Nephron (organoid): ENCODE measurements around the gene LCN9.

Source experiments
- H3K27ac Mint-ChIP-seq, 3 experiments: 2 replicates each; pipeline ENCODE4 v1.8.0; 2020; ENCODE audit warnings: mixed read lengths in 3 of 3, mild to moderate bottlenecking in 2 of 3, moderate library complexity in 1 of 3
- H3K27me3 Mint-ChIP-seq: 2 replicates; pipeline ENCODE4 v1.8.0; 2021; ENCODE audit warnings: low read depth, mild to moderate bottlenecking, moderate library complexity, mixed read lengths
- H3K36me3 Mint-ChIP-seq: 2 replicates; pipeline ENCODE4 v1.8.0; 2020; ENCODE audit warnings: low read depth, mixed read lengths
- H3K4me1 Mint-ChIP-seq: 2 replicates; pipeline ENCODE4 v1.8.0; 2020; ENCODE audit warnings: mixed read lengths
- H3K4me3 Mint-ChIP-seq, 3 experiments: 2 replicates each; pipeline ENCODE4 v1.8.0; 2020; ENCODE audit warnings: mild to moderate bottlenecking in 3 of 3, mixed read lengths in 3 of 3, moderate library complexity in 2 of 3
- H3K9me3 Mint-ChIP-seq: 2 replicates; pipeline ENCODE4 v1.8.0; 2020; ENCODE audit warnings: mixed read lengths
- TF ChIP-seq, protein P1 (sequence below), 3 experiments: fragments of 200-600 bp; sonication (generic); IDR thresholded peaks; one replicate each; pipeline ENCODE4 v1.5.0; 2021; ENCODE audit warnings: antibody characterized with exemption in 3 of 3; ENCODE audit not compliant: unreplicated experiment in 3 of 3

LCN9 gene

DNA sequence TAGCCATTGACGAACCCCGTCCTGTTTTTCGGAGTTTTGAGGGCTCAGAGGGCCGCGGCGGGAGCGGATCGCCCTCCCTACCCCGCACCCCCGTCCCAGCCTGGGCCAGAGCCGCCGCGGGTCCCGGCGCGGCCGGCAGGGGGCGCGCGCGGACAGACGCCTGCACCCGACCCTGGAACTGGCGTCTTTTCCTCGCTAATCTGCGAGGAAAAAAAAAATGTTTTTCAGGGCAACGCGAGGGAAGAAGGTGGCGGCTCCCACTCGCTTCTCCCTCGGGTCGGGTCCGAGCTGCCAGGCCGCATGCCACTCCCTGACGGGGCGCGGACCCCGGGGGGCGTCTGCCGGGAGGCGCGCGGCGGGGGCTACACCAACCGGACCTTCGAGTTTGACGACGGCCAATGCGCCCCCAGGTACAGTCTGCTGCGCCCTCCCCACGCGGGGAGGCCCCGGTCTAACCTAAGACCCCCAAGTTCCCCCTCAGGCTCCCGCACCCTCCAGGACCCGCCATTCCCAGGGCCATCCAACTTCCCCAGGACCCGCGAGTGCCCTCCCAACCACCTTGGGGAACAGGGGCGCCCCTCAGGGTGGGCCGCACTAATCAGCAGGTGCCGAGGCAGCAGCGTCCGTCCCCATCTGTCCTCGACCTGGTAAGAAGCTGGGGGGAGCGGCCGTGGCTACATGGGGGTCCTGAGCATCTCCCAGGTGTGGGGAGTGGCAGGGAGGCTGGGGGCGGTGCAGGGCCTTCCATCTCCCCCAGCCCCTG, 39.0 kb downstream of the LCN9 start, which contains the start of gene KCNT1:
Gene KCNT1 (plus strand): TSS at position 227 of the 763 bp plus-strand sequence. CDS start 74 bp downstream, at position 301.
- peak within 1 kb of the TSS in 1 of 3 experiments; percentile 19 for H3K4me3 Mint-ChIP-seq
- peaks cover 5% of the 10 kb centered on the region for H3K4me1 Mint-ChIP-seq
- H3K27ac Mint-ChIP-seq, result no peak within 1 kb of the TSS

DNA sequence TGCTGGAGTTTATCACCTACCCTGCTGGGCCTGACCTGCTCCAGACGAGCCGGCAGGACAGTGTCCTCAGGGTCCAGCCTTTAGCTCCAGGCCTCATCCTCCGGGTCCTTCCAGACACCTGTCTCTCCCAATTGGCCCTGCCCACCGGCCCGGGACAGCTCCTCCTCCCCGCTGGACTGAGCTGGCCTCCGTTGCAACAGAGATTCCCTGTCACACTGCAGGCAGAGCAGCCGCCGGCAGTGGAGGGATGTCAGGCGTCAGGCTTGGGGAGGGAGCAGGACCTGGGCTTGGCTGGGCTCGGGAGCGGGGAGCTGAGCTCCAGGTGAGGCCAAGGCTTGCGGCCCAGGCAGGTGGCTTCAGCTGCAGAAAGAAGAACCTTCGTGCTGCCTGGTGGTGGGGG, 40.6 kb downstream of the LCN9 start:
- Mint-ChIP-seq H3K36me3 (no peaks in the 10 kb centered on the region), H3K27ac (no peak overlapping the region)

More for the DNA sequence above, 39.0 kb downstream of the LCN9 start, which contains the start of gene KCNT1:
- no peaks in the 10 kb centered on the region for H3K36me3 Mint-ChIP-seq
- no peaks in the 10 kb centered on the region for H3K9me3 Mint-ChIP-seq
- peaks cover 23% of the 10 kb centered on the region for H3K27me3 Mint-ChIP-seq
- TF ChIP-seq, protein P1, sequence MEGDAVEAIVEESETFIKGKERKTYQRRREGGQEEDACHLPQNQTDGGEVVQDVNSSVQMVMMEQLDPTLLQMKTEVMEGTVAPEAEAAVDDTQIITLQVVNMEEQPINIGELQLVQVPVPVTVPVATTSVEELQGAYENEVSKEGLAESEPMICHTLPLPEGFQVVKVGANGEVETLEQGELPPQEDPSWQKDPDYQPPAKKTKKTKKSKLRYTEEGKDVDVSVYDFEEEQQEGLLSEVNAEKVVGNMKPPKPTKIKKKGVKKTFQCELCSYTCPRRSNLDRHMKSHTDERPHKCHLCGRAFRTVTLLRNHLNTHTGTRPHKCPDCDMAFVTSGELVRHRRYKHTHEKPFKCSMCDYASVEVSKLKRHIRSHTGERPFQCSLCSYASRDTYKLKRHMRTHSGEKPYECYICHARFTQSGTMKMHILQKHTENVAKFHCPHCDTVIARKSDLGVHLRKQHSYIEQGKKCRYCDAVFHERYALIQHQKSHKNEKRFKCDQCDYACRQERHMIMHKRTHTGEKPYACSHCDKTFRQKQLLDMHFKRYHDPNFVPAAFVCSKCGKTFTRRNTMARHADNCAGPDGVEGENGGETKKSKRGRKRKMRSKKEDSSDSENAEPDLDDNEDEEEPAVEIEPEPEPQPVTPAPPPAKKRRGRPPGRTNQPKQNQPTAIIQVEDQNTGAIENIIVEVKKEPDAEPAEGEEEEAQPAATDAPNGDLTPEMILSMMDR (IDR thresholded peaks at IDR 0.05; ENCODE audit: unreplicated experiment in 3 of 3), result peak; percentile 96 to 98 (median 98)

DNA sequence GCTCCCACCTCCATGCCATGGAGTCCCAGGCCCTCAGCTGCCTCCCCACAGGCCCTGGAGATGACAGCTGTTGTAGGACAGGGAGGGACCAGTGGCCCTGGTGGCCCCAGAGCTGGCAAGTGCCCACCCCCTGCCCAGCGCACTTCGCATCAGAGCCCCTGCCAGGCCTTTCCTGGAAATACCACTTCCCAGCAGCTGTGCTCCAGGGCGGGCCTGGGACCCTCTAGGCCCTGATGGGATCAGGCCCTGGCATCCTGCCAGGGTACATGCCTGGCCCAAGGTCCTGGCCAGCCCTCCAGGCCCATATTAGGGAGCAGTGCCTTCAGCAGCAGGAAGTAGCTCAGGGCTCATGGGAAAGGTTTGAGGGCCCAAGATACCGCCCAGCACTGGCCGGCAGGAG, 41.4 kb downstream of the LCN9 start:
- H3K27me3 Mint-ChIP-seq, result peaks cover 35% of the 10 kb centered on the region
- H3K36me3 Mint-ChIP-seq, result no peaks in the 10 kb centered on the region

More for the DNA sequence above, 40.6 kb downstream of the LCN9 start:
- TF ChIP-seq, protein P1 (IDR thresholded peaks at IDR 0.05; ENCODE audit: unreplicated experiment in 3 of 3), result no peak
- H3K27me3 Mint-ChIP-seq, result peaks cover 28% of the 10 kb centered on the region
- peaks cover 15% of the 10 kb centered on the region for H3K4me1 Mint-ChIP-seq
- H3K9me3 Mint-ChIP-seq, result no peaks in the 10 kb centered on the region
- no peak overlapping the region for H3K4me3 Mint-ChIP-seq

DNA sequence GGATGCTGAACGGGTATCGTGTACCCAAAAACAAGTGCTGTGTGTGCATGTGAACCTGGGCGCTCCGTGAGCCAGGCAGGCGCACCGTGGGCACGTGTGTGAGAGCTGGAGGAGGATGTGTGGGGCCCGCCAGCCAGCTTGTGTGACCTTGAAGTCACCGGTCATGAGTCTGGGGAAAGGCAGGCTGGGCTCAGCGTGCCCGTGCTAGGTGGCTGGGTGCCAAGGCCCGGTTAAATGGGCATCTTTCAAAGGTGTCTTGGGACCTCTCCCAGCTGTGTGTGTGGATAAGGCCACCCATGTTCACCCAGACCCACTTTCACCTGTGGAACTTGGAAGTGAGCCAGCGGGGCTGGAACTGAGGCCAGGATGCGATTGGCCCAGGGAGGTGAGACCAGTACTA, 42.3 kb downstream of the LCN9 start:
- no peak overlapping the region for H3K4me3 Mint-ChIP-seq

More for the DNA sequence above, 41.4 kb downstream of the LCN9 start:
- Mint-ChIP-seq H3K4me3 (peak overlapping the region in 1 of 3 experiments; percentile 54), H3K9me3 (no peaks in the 10 kb centered on the region), H3K27ac (peak overlapping the region in 1 of 3 experiments; percentile 34), H3K4me1 (peaks cover 15% of the 10 kb centered on the region)
- TF ChIP-seq, protein P1 (IDR thresholded peaks at IDR 0.05; ENCODE audit: unreplicated experiment in 3 of 3), result no peak

DNA sequence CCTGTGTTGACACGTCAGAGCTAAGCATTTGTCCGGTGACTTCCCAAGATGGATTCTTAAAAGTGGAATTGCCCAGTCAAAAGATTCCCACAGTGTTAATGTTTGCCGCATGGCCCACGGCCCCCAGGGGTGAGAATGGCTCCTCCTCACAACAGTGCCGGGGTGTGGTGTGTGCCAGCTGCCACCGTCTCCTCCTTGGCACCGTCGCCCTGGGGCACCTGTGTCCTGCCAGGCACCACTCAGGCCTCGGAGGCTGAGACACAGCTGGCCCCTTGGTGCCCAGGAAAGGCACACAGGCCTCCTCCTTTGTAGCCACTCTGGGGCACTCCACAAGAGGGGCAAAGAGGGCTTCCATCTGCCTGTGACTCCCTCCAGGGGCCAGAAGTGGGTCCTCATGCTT, 43.2 kb downstream of the LCN9 start:
- Mint-ChIP-seq H3K4me3 (no peak overlapping the region), H3K9me3 (no peaks in the 10 kb centered on the region), H3K27ac (no peak overlapping the region), H3K36me3 (no peaks in the 10 kb centered on the region), H3K27me3 (peaks cover 53% of the 10 kb centered on the region), H3K4me1 (peaks cover 15% of the 10 kb centered on the region)
- TF ChIP-seq, protein P1 (IDR thresholded peaks at IDR 0.05; ENCODE audit: unreplicated experiment in 3 of 3), result no peak

More for the DNA sequence above, 42.3 kb downstream of the LCN9 start:
- TF ChIP-seq, protein P1 (IDR thresholded peaks at IDR 0.05; ENCODE audit: unreplicated experiment in 3 of 3), result no peak
- Mint-ChIP-seq H3K4me1 (peaks cover 15% of the 10 kb centered on the region), H3K27ac (no peak overlapping the region), H3K27me3 (peaks cover 44% of the 10 kb centered on the region), H3K36me3 (no peaks in the 10 kb centered on the region), H3K9me3 (no peaks in the 10 kb centered on the region)
